ENCODE measurements around the gene PCYT1A. TPM values are rescaled to one million over a fixed set of nuclear protein-coding genes. Genes with fewer than 3 reads are reported as not detected.

PCYT1A gene
- total and polyA plus RNA-seq, 2 donors (not counting 3 experiments of a cell fraction or from before 2014, with no cell fraction given), result 50.3 to 65.5 TPM

DNA sequence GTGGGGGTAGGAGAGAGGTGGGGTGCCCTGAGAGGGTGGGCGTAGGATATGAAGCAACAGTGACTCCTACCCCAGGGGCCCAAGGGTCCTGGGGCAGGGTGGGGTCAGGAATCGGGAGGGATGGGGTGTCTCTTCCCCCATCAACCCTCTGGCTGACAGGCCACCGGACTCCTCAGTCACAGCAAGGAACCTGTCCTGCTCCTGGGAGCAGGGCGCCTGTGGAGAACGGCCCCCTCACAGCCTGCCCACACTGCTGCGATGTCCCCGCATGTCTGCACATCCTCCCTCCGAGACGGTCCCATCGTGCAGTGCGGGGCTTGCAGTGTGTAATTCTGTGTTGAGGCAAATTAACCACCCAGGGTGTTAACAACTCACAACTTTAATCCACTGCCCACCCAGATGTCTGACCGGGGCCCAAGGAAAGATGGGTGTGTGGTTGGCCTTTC, 48.0 kb upstream of the PCYT1A start:
- no peak for FAIRE-seq
- no peak for TF ChIP-seq JUN (IDR thresholded peaks at IDR 0.05; ENCODE audit: borderline replicate concordance, insufficient read depth, insufficient read length, low read depth)
- TF ChIP-seq MYC (IDR thresholded peaks at IDR 0.05; ENCODE audit: low read depth, low read length), result no peak
- no peak for TF ChIP-seq FOS (IDR thresholded peaks at IDR 0.05; ENCODE audit: borderline replicate concordance, insufficient read depth, low read length)
- no peak for TF ChIP-seq EZH2 (IDR thresholded peaks at IDR 0.05; ENCODE audit: borderline replicate concordance, low read depth, low read length, severe bottlenecking)
- ChIA-PET POLR2A (no interaction called here), CTCF (no interaction called here)
- dilution Hi-C loops (cut with MboI; ENCODE audit: extremely low pct_ligation_motif_present, low sequenced_read_pairs) (no loop called here), intact Hi-C loops (cut with micrococcal nuclease) (no loop called here)
- no peak for DNase-seq (ENCODE audit: low read depth, low spot score)
- no peak overlapping the region for H3K27ac ChIP-seq (ENCODE audit: insufficient read depth, low read depth, low read length)
- no peaks in the 10 kb centered on the region for H3K36me3 ChIP-seq (ENCODE audit: control insufficient read depth in 2 of 2, extremely low read depth in 1 of 2, insufficient read depth in 2 of 2, low read length in 2 of 2)
- no peak overlapping the region for H3K4me3 ChIP-seq (replicated peaks in 1 of 3; ENCODE audit: insufficient read depth in 1 of 3, low read depth in 1 of 3, low read length in 3 of 3)
- no TSS peak for BruUV-seq (replicated peaks)
- H4K20me1 ChIP-seq (replicated peaks; ENCODE audit: control insufficient read depth, extremely low read depth, insufficient read depth, low read length), result no peaks in the 10 kb centered on the region
- H3K9me1 ChIP-seq (replicated peaks; ENCODE audit: control insufficient read depth, extremely low read depth, insufficient read depth, low read length), result no peaks in the 10 kb centered on the region
- no peak overlapping the region for H3K9ac ChIP-seq (replicated peaks; ENCODE audit: extremely low read depth, insufficient read depth, low read length)
- H3K4me2 ChIP-seq (ENCODE audit: insufficient read depth, low read length), result no peak overlapping the region
- no peaks in the 10 kb centered on the region for H3K27me3 ChIP-seq (ENCODE audit: control insufficient read depth in 2 of 2, insufficient read depth in 2 of 2, low read length in 2 of 2)
- no peaks in the 10 kb centered on the region for H3K4me1 ChIP-seq (ENCODE audit: control insufficient read depth, extremely low read depth, insufficient read depth, low read length)
- H2AFZ ChIP-seq (ENCODE audit: low read depth, low read length), result no peak overlapping the region
- H3K9me3 ChIP-seq (replicated peaks; ENCODE audit: control insufficient read depth, insufficient read depth, low read length), result no peaks in the 10 kb centered on the region
- no peaks in the 10 kb centered on the region for H3K79me2 ChIP-seq (ENCODE audit: control insufficient read depth, insufficient read depth, low read length)

DNA sequence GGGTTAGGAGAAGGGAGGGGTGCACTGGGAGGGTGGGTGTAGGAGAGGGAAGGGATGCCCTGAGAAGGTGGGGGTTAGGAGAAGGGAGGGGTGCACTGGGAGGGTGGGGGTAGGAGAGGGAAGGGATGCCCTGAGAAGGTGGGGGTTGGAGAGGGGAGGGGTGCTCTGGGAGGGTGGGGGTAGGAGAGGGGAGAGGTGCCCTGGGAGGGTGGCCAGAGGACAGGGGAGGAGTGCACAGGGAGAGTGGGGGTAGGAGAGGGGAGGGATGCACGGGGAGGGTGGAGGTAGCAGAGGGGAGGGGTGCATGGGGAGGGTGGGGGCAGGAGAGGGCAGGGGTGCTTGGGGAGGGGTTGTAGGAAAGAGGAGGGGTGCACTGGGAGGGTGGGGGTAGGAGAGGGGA, 47.5 kb upstream of the PCYT1A start:
- POLR2A ChIA-PET, result no interaction called here
- H3K9ac ChIP-seq (replicated peaks; ENCODE audit: extremely low read depth, insufficient read depth, low read length), result no peak overlapping the region

More for the DNA sequence above, 47.5 kb upstream of the PCYT1A start:
- Histone ChIP-seq H3K4me2 (ENCODE audit: insufficient read depth, low read length) (no peak overlapping the region), H3K9me3 (replicated peaks; ENCODE audit: control insufficient read depth, insufficient read depth, low read length) (no peaks in the 10 kb centered on the region), H3K79me2 (ENCODE audit: control insufficient read depth, insufficient read depth, low read length) (no peaks in the 10 kb centered on the region), H3K9me1 (replicated peaks; ENCODE audit: control insufficient read depth, extremely low read depth, insufficient read depth, low read length) (no peaks in the 10 kb centered on the region), H3K4me1 (ENCODE audit: control insufficient read depth, extremely low read depth, insufficient read depth, low read length) (no peaks in the 10 kb centered on the region), H3K27ac (ENCODE audit: insufficient read depth, low read depth, low read length) (no peak overlapping the region), H3K4me3 (replicated peaks in 1 of 3; ENCODE audit: insufficient read depth in 1 of 3, low read depth in 1 of 3, low read length in 3 of 3) (no peak overlapping the region), H2AFZ (ENCODE audit: low read depth, low read length) (no peak overlapping the region), H3K27me3 (ENCODE audit: control insufficient read depth in 2 of 2, insufficient read depth in 2 of 2, low read length in 2 of 2) (no peaks in the 10 kb centered on the region), H4K20me1 (replicated peaks; ENCODE audit: control insufficient read depth, extremely low read depth, insufficient read depth, low read length) (no peaks in the 10 kb centered on the region), H3K36me3 (ENCODE audit: control insufficient read depth in 2 of 2, extremely low read depth in 1 of 2, insufficient read depth in 2 of 2, low read length in 2 of 2) (no peaks in the 10 kb centered on the region)
- CTCF ChIA-PET, result no interaction called here
- no peak for FAIRE-seq
- intact Hi-C loops (cut with micrococcal nuclease) (no loop called here), dilution Hi-C loops (cut with MboI; ENCODE audit: extremely low pct_ligation_motif_present, low sequenced_read_pairs) (no loop called here)
- TF ChIP-seq, protein P1, sequence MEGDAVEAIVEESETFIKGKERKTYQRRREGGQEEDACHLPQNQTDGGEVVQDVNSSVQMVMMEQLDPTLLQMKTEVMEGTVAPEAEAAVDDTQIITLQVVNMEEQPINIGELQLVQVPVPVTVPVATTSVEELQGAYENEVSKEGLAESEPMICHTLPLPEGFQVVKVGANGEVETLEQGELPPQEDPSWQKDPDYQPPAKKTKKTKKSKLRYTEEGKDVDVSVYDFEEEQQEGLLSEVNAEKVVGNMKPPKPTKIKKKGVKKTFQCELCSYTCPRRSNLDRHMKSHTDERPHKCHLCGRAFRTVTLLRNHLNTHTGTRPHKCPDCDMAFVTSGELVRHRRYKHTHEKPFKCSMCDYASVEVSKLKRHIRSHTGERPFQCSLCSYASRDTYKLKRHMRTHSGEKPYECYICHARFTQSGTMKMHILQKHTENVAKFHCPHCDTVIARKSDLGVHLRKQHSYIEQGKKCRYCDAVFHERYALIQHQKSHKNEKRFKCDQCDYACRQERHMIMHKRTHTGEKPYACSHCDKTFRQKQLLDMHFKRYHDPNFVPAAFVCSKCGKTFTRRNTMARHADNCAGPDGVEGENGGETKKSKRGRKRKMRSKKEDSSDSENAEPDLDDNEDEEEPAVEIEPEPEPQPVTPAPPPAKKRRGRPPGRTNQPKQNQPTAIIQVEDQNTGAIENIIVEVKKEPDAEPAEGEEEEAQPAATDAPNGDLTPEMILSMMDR (IDR thresholded peaks at IDR 0.05; ENCODE audit: extremely low read depth in 1 of 2, insufficient read depth in 1 of 2, low read depth in 1 of 2, low read length in 2 of 2), result no peak
- TF ChIP-seq EZH2 (IDR thresholded peaks at IDR 0.05; ENCODE audit: borderline replicate concordance, low read depth, low read length, severe bottlenecking), result no peak
- no TSS peak for BruUV-seq (replicated peaks)
- DNase-seq (ENCODE audit: low read depth, low spot score), result no peak
